ENCODE measurements around the gene STEAP4. TPM values are rescaled to one million over a fixed set of nuclear protein-coding genes. Genes with fewer than 3 reads are reported as not detected.

The STEAP4 gene
- total RNA-seq, 1 donor from 2014 or later: 0.16 TPM

Other genes with a start within 250 kb of the STEAP4 start
- 85.8 TPM for gene SRI, start 86.9 kb downstream of the STEAP4 start, total RNA-seq

Data from occipital lobe (tissue), 1 donor.